Ishikawa (cell line): ENCODE data around the gene BEND4.

ENCODE experiments used
- CEBPB ChIP-seq: IDR thresholded peaks from 2 replicates; pipeline ENCODE4 v1.6.1; 2012
- CREB1 ChIP-seq: IDR thresholded peaks from 2 replicates; pipeline ENCODE4 v1.6.1; 2012; ENCODE audit warnings: low read depth
- EGR1 ChIP-seq: IDR thresholded peaks from 2 replicates; pipeline ENCODE4 v1.6.1; 2012
- EP300 ChIP-seq: IDR thresholded peaks from 2 replicates; pipeline ENCODE4 v1.6.1; 2012; ENCODE audit warnings: borderline replicate concordance
- FOXM1 ChIP-seq: IDR thresholded peaks from 2 replicates; pipeline ENCODE4 v1.6.1; 2012; ENCODE audit warnings: low read depth, borderline replicate concordance
- MAX ChIP-seq: IDR thresholded peaks from 2 replicates; pipeline ENCODE4 v1.6.1; 2012
- NFIC ChIP-seq: IDR thresholded peaks from 2 replicates; pipeline ENCODE4 v1.6.1; 2012
- RAD21 ChIP-seq: IDR thresholded peaks from 2 replicates; pipeline ENCODE4 v1.6.1; 2012; ENCODE audit warnings: low read depth
- REST ChIP-seq: IDR thresholded peaks from 2 replicates; pipeline ENCODE4 v1.6.1; 2012; ENCODE audit warnings: low read depth, mild to moderate bottlenecking
- TAF1 ChIP-seq: IDR thresholded peaks from 2 replicates; pipeline ENCODE4 v1.6.1; 2012; ENCODE audit warnings: low read depth, mild to moderate bottlenecking
- TCF12 ChIP-seq: IDR thresholded peaks from 2 replicates; pipeline ENCODE4 v1.6.1; 2012; ENCODE audit warnings: low read depth
- TEAD4 ChIP-seq: IDR thresholded peaks from 2 replicates; pipeline ENCODE4 v1.6.1; 2012
- USF1 ChIP-seq: IDR thresholded peaks from 2 replicates; pipeline ENCODE4 v1.6.1; 2012
- YY1 ChIP-seq: IDR thresholded peaks from 2 replicates; pipeline ENCODE4 v1.6.1; 2012; ENCODE audit warnings: low read depth

DNA sequence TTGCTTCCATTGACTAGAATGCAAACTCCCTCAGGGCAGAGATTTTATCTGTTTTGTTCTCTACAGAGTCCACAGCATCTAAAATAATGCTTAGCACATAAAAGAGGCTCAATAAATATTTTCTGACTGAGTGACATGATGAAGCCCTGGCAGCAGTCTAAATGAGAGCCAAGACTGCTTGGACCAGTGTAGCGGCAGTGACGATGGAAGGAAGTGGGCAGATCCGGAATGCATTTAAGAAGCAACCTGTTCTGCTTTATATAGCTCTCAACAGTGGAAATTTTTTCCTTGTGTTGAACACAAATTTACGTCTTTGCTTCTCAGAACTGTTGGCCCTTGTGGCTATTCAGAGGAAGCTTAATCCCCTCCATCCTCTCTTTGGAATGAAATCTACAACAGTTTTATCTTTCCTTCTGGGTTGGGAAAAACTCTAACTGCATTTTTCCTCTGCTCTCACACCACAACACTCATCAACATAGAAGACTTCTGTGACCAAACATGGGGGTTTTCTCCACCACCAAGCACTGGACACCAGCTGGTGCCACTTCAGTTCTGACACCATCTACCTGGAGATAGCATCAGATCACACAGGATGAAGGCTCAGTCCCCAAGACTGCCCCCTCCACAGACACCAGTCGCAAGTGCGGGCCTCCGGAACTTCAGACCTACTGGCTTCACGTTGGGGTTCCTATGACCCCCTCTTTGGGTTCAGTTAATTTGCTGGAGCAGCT is 7.0 kb upstream of the BEND4 start:
- no peak for TF ChIP-seq TEAD4
- TF ChIP-seq EP300: no peak
- TF ChIP-seq TAF1: no peak
- no peak for TF ChIP-seq FOXM1
- no peak for TF ChIP-seq RAD21
- no peak for TF ChIP-seq CEBPB
- no peak for TF ChIP-seq TCF12
- TF ChIP-seq MAX: no peak
- no peak for TF ChIP-seq NFIC
- no peak for TF ChIP-seq REST
- no peak for TF ChIP-seq CREB1
- TF ChIP-seq USF1: no peak
- TF ChIP-seq YY1: no peak
- no peak for TF ChIP-seq EGR1
